Measurements from ENCODE around the gene SNX8.

The SNX8 gene

GRCh38 chr7:2314209-2314955, at the start of gene SNX8:
TSS of gene SNX8 (minus strand) at chr7:2314441. CDS start at chr7:2314421, 20 bp downstream.
- Histone ChIP-seq H3K9ac (ENCODE audit: low read depth, low read length) (peak within 1 kb of the TSS; percentile 60), H3K9me3 (ENCODE audit: control insufficient read depth, insufficient read depth, low read length) (no peaks in the 10 kb centered on the region), H3K27me3 (ENCODE audit: control insufficient read depth, insufficient read depth, low read length) (no peaks in the 10 kb centered on the region), H3K4me3 (ENCODE audit: low read depth, low read length) (peak within 1 kb of the TSS; percentile 80), H3K4me1 (ENCODE audit: control insufficient read depth, insufficient read depth, low read length) (peaks cover 2% of the 10 kb centered on the region), H3K36me3 (ENCODE audit: control insufficient read depth, insufficient read depth, low read length) (no peaks in the 10 kb centered on the region)

GRCh38 chr7:2362385-2363088, 48.3 kb upstream of the SNX8 start:
- H3K4me1 ChIP-seq (ENCODE audit: control insufficient read depth, insufficient read depth, low read length) = peaks cover under 1% of the 10 kb centered on the region
- H3K36me3 ChIP-seq (ENCODE audit: control insufficient read depth, insufficient read depth, low read length) = peaks cover 72% of the 10 kb centered on the region

GRCh38 chr7:2360796-2361195, 46.6 kb upstream of the SNX8 start:
- no peaks in the 10 kb centered on the region for H3K9me3 ChIP-seq (ENCODE audit: control insufficient read depth, insufficient read depth, low read length)
- peaks cover 57% of the 10 kb centered on the region for H3K36me3 ChIP-seq (ENCODE audit: control insufficient read depth, insufficient read depth, low read length)
- no peak overlapping the region for H3K4me3 ChIP-seq (ENCODE audit: low read depth, low read length)
- H3K27me3 ChIP-seq (ENCODE audit: control insufficient read depth, insufficient read depth, low read length) = no peaks in the 10 kb centered on the region
- H3K4me1 ChIP-seq (ENCODE audit: control insufficient read depth, insufficient read depth, low read length) = peaks cover 2% of the 10 kb centered on the region
- no peak overlapping the region for H3K9ac ChIP-seq (ENCODE audit: low read depth, low read length)

More at GRCh38 chr7:2362385-2363088, 48.3 kb upstream of the SNX8 start:
- H3K9me3 ChIP-seq (ENCODE audit: control insufficient read depth, insufficient read depth, low read length) = no peaks in the 10 kb centered on the region
- no peak overlapping the region for H3K4me3 ChIP-seq (ENCODE audit: low read depth, low read length)
- H3K9ac ChIP-seq (ENCODE audit: low read depth, low read length) = no peak overlapping the region
- H3K27me3 ChIP-seq (ENCODE audit: control insufficient read depth, insufficient read depth, low read length) = no peaks in the 10 kb centered on the region

GRCh38 chr7:2359610-2360009, 45.4 kb upstream of the SNX8 start:
- Histone ChIP-seq H3K27me3 (ENCODE audit: control insufficient read depth, insufficient read depth, low read length) (no peaks in the 10 kb centered on the region), H3K9me3 (ENCODE audit: control insufficient read depth, insufficient read depth, low read length) (no peaks in the 10 kb centered on the region), H3K9ac (ENCODE audit: low read depth, low read length) (no peak overlapping the region), H3K4me1 (ENCODE audit: control insufficient read depth, insufficient read depth, low read length) (peaks cover 2% of the 10 kb centered on the region), H3K36me3 (ENCODE audit: control insufficient read depth, insufficient read depth, low read length) (peaks cover 54% of the 10 kb centered on the region), H3K4me3 (ENCODE audit: low read depth, low read length) (no peak overlapping the region)

- H3K36me3 ChIP-seq (ENCODE audit: control insufficient read depth, insufficient read depth, low read length) = peaks cover 49% of the 10 kb centered on the region
- no peaks in the 10 kb centered on the region for H3K9me3 ChIP-seq (ENCODE audit: control insufficient read depth, insufficient read depth, low read length)
- no peak overlapping the region for H3K9ac ChIP-seq (ENCODE audit: low read depth, low read length)
- no peak overlapping the region for H3K4me3 ChIP-seq (ENCODE audit: low read depth, low read length)
- no peaks in the 10 kb centered on the region for H3K27me3 ChIP-seq (ENCODE audit: control insufficient read depth, insufficient read depth, low read length)
- peaks cover 2% of the 10 kb centered on the region for H3K4me1 ChIP-seq (ENCODE audit: control insufficient read depth, insufficient read depth, low read length)
These were observed 44.8 kb upstream of the SNX8 start for GRCh38 chr7:2358968-2359527.

- Histone ChIP-seq H3K9me3 (ENCODE audit: control insufficient read depth, insufficient read depth, low read length) (no peaks in the 10 kb centered on the region), H3K9ac (ENCODE audit: low read depth, low read length) (no peak overlapping the region), H3K4me3 (ENCODE audit: low read depth, low read length) (no peak overlapping the region), H3K27me3 (ENCODE audit: control insufficient read depth, insufficient read depth, low read length) (no peaks in the 10 kb centered on the region), H3K4me1 (ENCODE audit: control insufficient read depth, insufficient read depth, low read length) (peaks cover 2% of the 10 kb centered on the region), H3K36me3 (ENCODE audit: control insufficient read depth, insufficient read depth, low read length) (peaks cover 36% of the 10 kb centered on the region)
These were observed 43.3 kb upstream of the SNX8 start for GRCh38 chr7:2357571-2357970.

- no peaks in the 10 kb centered on the region for H3K9me3 ChIP-seq (ENCODE audit: control insufficient read depth, insufficient read depth, low read length)
- peaks cover 2% of the 10 kb centered on the region for H3K4me1 ChIP-seq (ENCODE audit: control insufficient read depth, insufficient read depth, low read length)
- no peaks in the 10 kb centered on the region for H3K27me3 ChIP-seq (ENCODE audit: control insufficient read depth, insufficient read depth, low read length)
- no peak overlapping the region for H3K9ac ChIP-seq (ENCODE audit: low read depth, low read length)
- peaks cover 32% of the 10 kb centered on the region for H3K36me3 ChIP-seq (ENCODE audit: control insufficient read depth, insufficient read depth, low read length)
- H3K4me3 ChIP-seq (ENCODE audit: low read depth, low read length) = no peak overlapping the region
These were observed 42.9 kb upstream of the SNX8 start for GRCh38 chr7:2357165-2357564.

GRCh38 chr7:2355705-2356008, 41.4 kb upstream of the SNX8 start:
- Histone ChIP-seq H3K9ac (ENCODE audit: low read depth, low read length) (peak overlapping the region; percentile 96), H3K4me3 (ENCODE audit: low read depth, low read length) (peak overlapping the region; percentile 83), H3K9me3 (ENCODE audit: control insufficient read depth, insufficient read depth, low read length) (no peaks in the 10 kb centered on the region), H3K36me3 (ENCODE audit: control insufficient read depth, insufficient read depth, low read length) (peaks cover 23% of the 10 kb centered on the region), H3K4me1 (ENCODE audit: control insufficient read depth, insufficient read depth, low read length) (peaks cover 2% of the 10 kb centered on the region), H3K27me3 (ENCODE audit: control insufficient read depth, insufficient read depth, low read length) (no peaks in the 10 kb centered on the region)

- peak overlapping the region; percentile 83 for H3K4me3 ChIP-seq (ENCODE audit: low read depth, low read length)
- H3K4me1 ChIP-seq (ENCODE audit: control insufficient read depth, insufficient read depth, low read length) = peaks cover 2% of the 10 kb centered on the region
- no peaks in the 10 kb centered on the region for H3K27me3 ChIP-seq (ENCODE audit: control insufficient read depth, insufficient read depth, low read length)
- peak overlapping the region; percentile 96 for H3K9ac ChIP-seq (ENCODE audit: low read depth, low read length)
- H3K9me3 ChIP-seq (ENCODE audit: control insufficient read depth, insufficient read depth, low read length) = no peaks in the 10 kb centered on the region
- peaks cover 20% of the 10 kb centered on the region for H3K36me3 ChIP-seq (ENCODE audit: control insufficient read depth, insufficient read depth, low read length)
These were observed 40.9 kb upstream of the SNX8 start for GRCh38 chr7:2354939-2355704.

GRCh38 chr7:2354186-2354938, 40.1 kb upstream of the SNX8 start, which contains the start of gene EIF3B:
TSS of gene EIF3B (plus strand) at chr7:2354827. CDS start at chr7:2354922, 95 bp downstream.
- H3K36me3 ChIP-seq (ENCODE audit: control insufficient read depth, insufficient read depth, low read length) = peaks cover 20% of the 10 kb centered on the region
- H3K4me3 ChIP-seq (ENCODE audit: low read depth, low read length) = peak within 1 kb of the TSS; percentile 83
- H3K4me1 ChIP-seq (ENCODE audit: control insufficient read depth, insufficient read depth, low read length) = peaks cover 2% of the 10 kb centered on the region
- H3K27me3 ChIP-seq (ENCODE audit: control insufficient read depth, insufficient read depth, low read length) = no peaks in the 10 kb centered on the region
- peak within 1 kb of the TSS; percentile 98 for H3K9ac ChIP-seq (ENCODE audit: low read depth, low read length)
- no peaks in the 10 kb centered on the region for H3K9me3 ChIP-seq (ENCODE audit: control insufficient read depth, insufficient read depth, low read length)

GRCh38 chr7:2353936-2354185, 39.6 kb upstream of the SNX8 start:
- H3K27me3 ChIP-seq (ENCODE audit: control insufficient read depth, insufficient read depth, low read length) = no peaks in the 10 kb centered on the region
- H3K4me1 ChIP-seq (ENCODE audit: control insufficient read depth, insufficient read depth, low read length) = peaks cover 2% of the 10 kb centered on the region
- H3K36me3 ChIP-seq (ENCODE audit: control insufficient read depth, insufficient read depth, low read length) = peaks cover 15% of the 10 kb centered on the region
- no peaks in the 10 kb centered on the region for H3K9me3 ChIP-seq (ENCODE audit: control insufficient read depth, insufficient read depth, low read length)
- H3K4me3 ChIP-seq (ENCODE audit: low read depth, low read length) = peak overlapping the region; percentile 83
- peak overlapping the region; percentile 98 for H3K9ac ChIP-seq (ENCODE audit: low read depth, low read length)
